ENCODE measurements around the gene NOXO1. TPM values are rescaled to one million over a fixed set of nuclear protein-coding genes. Genes with fewer than 3 reads are reported as not detected.
A peak's percentile ranks its signal among the peaks of the same experiment; 100 is the strongest.

Gene NOXO1
- total RNA-seq, 1 donor from 2014 or later = 0.42 TPM

DNA sequence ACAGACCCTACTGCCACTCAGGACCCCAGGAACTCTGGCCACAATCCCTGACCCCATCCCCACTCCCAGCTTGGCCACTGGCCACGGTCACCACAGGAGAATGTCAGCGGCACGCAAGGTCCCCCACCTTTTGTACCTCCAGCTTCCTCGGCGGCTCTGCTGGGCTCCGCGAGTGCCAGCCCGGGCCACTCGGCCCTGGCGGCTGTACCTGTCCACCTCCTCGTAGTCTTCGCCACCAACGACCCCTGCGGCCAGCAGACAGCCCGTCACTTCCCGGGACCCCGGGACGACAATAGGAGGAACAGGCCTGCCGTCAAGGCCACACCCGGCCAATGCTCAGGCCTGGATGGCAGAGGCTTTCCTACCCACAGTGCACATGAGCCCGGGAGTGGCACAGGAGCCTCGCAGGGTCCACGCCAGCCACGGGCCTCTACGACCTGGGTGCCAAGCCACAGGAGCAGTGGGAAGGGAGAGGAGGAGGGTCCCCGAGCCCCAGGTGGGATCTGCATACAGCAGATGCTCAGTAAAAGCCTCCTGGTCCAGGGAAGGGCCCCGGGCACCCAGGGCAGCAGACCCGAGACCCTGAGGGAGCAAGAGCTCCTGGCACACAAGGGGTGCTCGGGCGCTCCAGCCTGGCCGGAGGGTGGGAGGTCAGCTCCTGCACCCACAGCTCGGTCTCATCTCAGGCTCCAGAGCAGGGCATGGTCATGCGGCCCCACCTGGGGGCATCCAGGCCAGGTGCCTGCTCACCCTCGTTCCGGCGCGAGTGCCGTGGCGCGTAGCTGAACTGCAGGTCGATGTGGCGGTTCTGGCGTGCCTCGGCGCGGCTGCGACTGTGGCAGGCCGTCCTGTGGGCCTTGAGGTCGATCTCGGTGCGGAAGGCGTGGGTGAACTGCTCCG lies 20.4 kb upstream of the NOXO1 start:
- TF ChIP-seq, protein P1, sequence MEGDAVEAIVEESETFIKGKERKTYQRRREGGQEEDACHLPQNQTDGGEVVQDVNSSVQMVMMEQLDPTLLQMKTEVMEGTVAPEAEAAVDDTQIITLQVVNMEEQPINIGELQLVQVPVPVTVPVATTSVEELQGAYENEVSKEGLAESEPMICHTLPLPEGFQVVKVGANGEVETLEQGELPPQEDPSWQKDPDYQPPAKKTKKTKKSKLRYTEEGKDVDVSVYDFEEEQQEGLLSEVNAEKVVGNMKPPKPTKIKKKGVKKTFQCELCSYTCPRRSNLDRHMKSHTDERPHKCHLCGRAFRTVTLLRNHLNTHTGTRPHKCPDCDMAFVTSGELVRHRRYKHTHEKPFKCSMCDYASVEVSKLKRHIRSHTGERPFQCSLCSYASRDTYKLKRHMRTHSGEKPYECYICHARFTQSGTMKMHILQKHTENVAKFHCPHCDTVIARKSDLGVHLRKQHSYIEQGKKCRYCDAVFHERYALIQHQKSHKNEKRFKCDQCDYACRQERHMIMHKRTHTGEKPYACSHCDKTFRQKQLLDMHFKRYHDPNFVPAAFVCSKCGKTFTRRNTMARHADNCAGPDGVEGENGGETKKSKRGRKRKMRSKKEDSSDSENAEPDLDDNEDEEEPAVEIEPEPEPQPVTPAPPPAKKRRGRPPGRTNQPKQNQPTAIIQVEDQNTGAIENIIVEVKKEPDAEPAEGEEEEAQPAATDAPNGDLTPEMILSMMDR (IDR thresholded peaks at IDR 0.05; ENCODE audit: unreplicated experiment) = no peak
- H3K9me3 Mint-ChIP-seq = no peaks in the 10 kb centered on the region
- DNase-seq (ENCODE audit: low spot score in 2 of 2, unreplicated experiment in 2 of 2) = peak in 1 of 2 experiments; percentile 19
- no peak overlapping the region for H3K27ac Mint-ChIP-seq
- peaks cover 8% of the 10 kb centered on the region for H3K4me1 Mint-ChIP-seq
- H3K36me3 Mint-ChIP-seq = peaks cover 13% of the 10 kb centered on the region
- no peaks in the 10 kb centered on the region for H3K27me3 Mint-ChIP-seq (ENCODE audit: low read depth)
- no peak overlapping the region for H3K4me3 Mint-ChIP-seq

GRCh38 chr16:2001035-2001434 lies 19.8 kb upstream of the NOXO1 start:
- H3K27me3 Mint-ChIP-seq (ENCODE audit: low read depth) = no peaks in the 10 kb centered on the region
- TF ChIP-seq, protein P1 (IDR thresholded peaks at IDR 0.05; ENCODE audit: unreplicated experiment) = no peak
- no peaks in the 10 kb centered on the region for H3K9me3 Mint-ChIP-seq
- DNase-seq (ENCODE audit: low spot score in 2 of 2, unreplicated experiment in 2 of 2) = no peak
- peaks cover 4% of the 10 kb centered on the region for H3K4me1 Mint-ChIP-seq
- peaks cover 13% of the 10 kb centered on the region for H3K36me3 Mint-ChIP-seq
- H3K27ac Mint-ChIP-seq = no peak overlapping the region
- no peak overlapping the region for H3K4me3 Mint-ChIP-seq

DNA sequence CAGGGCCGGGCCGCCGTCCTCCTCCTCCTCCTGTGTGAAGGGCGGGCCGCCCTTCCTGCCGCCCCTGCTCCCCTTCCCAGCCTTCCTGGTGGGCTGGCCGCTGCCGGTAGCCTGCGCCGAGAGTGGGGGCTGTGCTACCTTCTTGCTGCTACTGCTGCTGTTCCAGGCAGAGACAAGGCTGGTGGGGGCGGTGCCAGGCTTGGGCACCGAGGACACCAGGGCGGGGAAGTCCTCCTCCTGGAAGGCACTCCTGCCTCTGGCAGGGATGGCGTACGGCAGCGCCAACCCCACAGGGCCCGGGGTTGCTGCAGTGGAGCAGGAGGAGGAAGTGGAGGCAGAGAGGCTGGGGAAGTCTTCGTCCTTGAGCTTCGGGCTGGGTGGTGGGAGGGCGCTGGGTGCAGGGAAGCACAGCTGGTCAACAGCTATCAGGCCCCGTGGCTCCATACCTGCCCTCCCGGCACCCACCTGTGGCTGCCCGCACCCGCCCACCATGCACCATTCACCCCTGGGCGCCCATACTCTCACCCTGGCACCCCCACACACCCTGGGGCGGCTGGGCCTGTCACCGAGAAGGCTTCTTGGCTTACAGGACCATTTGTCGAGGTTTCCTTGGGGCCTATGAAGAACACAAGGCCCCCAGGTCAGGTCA lies 18.7 kb upstream of the NOXO1 start:
- Mint-ChIP-seq H3K36me3 (peaks cover 20% of the 10 kb centered on the region), H3K4me3 (no peak overlapping the region), H3K4me1 (peaks cover 2% of the 10 kb centered on the region), H3K27me3 (ENCODE audit: low read depth) (no peaks in the 10 kb centered on the region), H3K9me3 (no peaks in the 10 kb centered on the region), H3K27ac (no peak overlapping the region)
- DNase-seq (ENCODE audit: low spot score in 2 of 2, unreplicated experiment in 2 of 2) = no peak
- TF ChIP-seq, protein P1 (IDR thresholded peaks at IDR 0.05; ENCODE audit: unreplicated experiment) = no peak

DNA sequence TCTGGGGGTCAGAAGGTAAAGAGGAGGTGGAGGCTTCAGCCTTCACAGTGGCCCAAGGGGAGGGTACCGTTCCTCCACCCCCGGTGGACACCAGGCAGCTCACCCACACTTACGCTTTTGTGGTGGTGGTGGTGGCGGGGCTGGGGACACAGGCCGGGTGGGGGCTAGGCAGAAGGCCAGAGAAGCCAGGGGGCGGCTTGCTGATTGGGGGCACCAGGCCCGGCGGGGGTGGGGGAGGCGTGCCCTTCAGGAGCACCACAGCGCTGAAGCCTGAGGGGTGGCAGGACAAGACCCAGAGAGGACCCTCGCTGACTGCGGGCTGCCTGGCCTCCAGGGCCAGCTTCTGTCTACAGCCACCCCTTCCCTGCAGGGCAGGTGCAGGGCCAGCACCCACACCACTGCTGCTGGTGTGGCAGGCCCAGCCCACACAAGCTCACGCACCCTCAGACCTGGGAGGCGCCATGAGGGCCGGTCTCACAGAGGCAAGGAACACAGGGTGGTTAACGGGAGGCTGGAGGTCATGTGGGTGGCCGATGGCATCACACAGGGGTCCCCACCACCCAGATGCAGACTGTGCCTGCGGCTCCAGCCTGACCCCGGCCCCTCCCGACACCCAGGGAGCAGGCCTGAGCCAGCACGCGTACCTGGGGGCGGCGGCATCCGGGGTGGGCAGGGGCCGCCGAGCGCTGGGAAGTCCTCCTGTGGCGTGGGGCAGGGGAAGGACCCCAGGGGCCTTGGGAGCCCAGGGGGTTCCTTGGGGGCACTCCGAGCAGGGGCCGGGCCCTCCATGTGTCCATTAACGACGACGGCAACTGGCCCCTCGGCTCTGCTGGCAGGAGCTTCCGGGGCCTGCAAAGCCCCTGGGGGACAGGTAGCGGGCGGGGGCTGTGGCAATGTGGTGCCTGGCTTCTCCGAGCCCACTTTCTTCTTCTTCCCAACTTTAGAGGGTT lies 17.9 kb upstream of the NOXO1 start:
- Mint-ChIP-seq H3K9me3 (no peaks in the 10 kb centered on the region), H3K4me1 (no peaks in the 10 kb centered on the region), H3K4me3 (no peak overlapping the region), H3K27ac (no peak overlapping the region), H3K36me3 (peaks cover 20% of the 10 kb centered on the region), H3K27me3 (ENCODE audit: low read depth) (no peaks in the 10 kb centered on the region)
- DNase-seq (ENCODE audit: low spot score in 2 of 2, unreplicated experiment in 2 of 2) = no peak
- TF ChIP-seq, protein P1 (IDR thresholded peaks at IDR 0.05; ENCODE audit: unreplicated experiment) = no peak

DNA sequence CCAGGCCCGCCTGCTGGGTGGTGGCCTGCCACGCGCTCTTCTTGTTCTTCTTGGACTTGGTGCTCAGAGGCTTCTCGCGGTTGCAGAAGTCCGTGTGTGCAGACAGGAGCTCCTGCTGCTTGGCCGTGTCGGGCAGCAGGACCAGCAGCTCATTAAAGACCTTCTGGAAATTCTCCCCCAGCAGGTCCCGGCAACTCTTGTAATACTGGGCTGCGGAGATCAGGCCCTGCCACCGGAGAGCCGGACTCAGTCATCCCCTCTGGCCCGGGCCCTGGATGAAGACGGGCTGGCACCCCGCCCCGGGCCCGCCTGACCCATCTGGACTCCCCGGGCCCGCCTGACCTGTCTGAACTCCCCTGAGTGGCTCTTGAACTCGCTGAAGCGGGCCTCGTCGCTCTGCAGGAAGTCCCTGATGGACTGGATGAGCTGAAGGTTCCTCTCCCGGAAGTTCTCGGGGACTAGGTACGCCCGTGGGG lies 17.1 kb upstream of the NOXO1 start:
- Mint-ChIP-seq H3K27me3 (ENCODE audit: low read depth) (peaks cover 2% of the 10 kb centered on the region), H3K9me3 (no peaks in the 10 kb centered on the region), H3K4me1 (no peaks in the 10 kb centered on the region), H3K36me3 (peaks cover 20% of the 10 kb centered on the region), H3K4me3 (no peak overlapping the region), H3K27ac (no peak overlapping the region)
- TF ChIP-seq, protein P1 (IDR thresholded peaks at IDR 0.05; ENCODE audit: unreplicated experiment) = no peak
- DNase-seq (ENCODE audit: low spot score in 2 of 2, unreplicated experiment in 2 of 2) = no peak
